NCI-H2227 treated with DMSO at 0.1 percent for 48 hours (cell line): ENCODE results near the gene KDM8.
"Not testable (repeated sequence)": the region's sequence is repeated elsewhere in the genome, so short reads cannot be mapped to it uniquely, and the experiment has no call there.

ENCODE experiments used
- DNase-seq: peaks from one replicate; lab custom pipeline; 2025; lab: John Stamatoyannopoulos, UW

KDM8 gene

GRCh38 chr16:27191352-27191924 is 11.9 kb upstream of the KDM8 start:
- DNase-seq = no peak

- DNase-seq = no peak
Observed at GRCh38 chr16:27193300-27193990, 9.9 kb upstream of the KDM8 start.

GRCh38 chr16:27195076-27195741 is 8.1 kb upstream of the KDM8 start:
- no peak for DNase-seq

- no peak for DNase-seq
Observed at GRCh38 chr16:27195941-27196595, 7.3 kb upstream of the KDM8 start.

- DNase-seq = no peak
Observed at GRCh38 chr16:27197004-27197403, 6.3 kb upstream of the KDM8 start.

- DNase-seq = no peak
Observed at GRCh38 chr16:27198451-27199234, 4.7 kb upstream of the KDM8 start.

GRCh38 chr16:27199235-27199586 is 4.1 kb upstream of the KDM8 start:
- DNase-seq = no peak

- no peak for DNase-seq
Observed at GRCh38 chr16:27199736-27200135, 3.6 kb upstream of the KDM8 start.

GRCh38 chr16:27200914-27201313 is 2.4 kb upstream of the KDM8 start:
- not testable (repeated sequence) for DNase-seq

- DNase-seq = no peak
Observed at GRCh38 chr16:27202923-27203506, 311 bp upstream of the KDM8 start.

- no peak for DNase-seq
Observed at GRCh38 chr16:27204312-27204915, 1.1 kb downstream of the KDM8 start.

GRCh38 chr16:27205423-27206065 is 2.2 kb downstream of the KDM8 start:
- no peak for DNase-seq

GRCh38 chr16:27207121-27207520 is 3.8 kb downstream of the KDM8 start:
- not testable (repeated sequence) for DNase-seq

- no peak for DNase-seq
Observed at GRCh38 chr16:27208081-27208680, 4.9 kb downstream of the KDM8 start.

- no peak for DNase-seq
Observed at GRCh38 chr16:27208796-27209195, 5.5 kb downstream of the KDM8 start.

GRCh38 chr16:27209591-27209990 is 6.3 kb downstream of the KDM8 start:
- no peak for DNase-seq

GRCh38 chr16:27210174-27210573 is 6.8 kb downstream of the KDM8 start:
- DNase-seq = no peak

GRCh38 chr16:27211026-27211425 is 7.7 kb downstream of the KDM8 start:
- no peak for DNase-seq

- DNase-seq = no peak
Observed at GRCh38 chr16:27214084-27214961, 11.0 kb downstream of the KDM8 start.
